ENCODE measurements around the gene CD84.

DNA sequence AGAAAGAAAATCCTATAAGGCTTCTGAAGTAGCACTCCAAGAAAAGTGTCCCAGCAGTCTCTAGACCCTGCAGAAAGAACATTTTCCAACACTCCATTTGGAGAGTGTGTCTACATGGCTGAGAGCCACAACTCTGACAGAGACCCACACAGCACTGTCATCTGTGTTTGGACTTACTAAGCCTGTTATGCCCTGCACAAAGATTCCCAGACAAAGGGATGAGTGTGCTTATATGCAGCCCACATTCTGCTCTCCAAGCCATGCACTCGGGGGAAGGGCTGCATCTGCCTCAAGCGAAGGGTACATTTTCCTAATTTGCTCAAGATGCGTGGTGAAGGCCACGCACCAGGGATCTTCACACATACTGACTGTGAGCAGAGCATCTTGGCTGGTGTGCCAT is 31.9 kb downstream of the CD84 start:
- TF ChIP-seq CTCF (IDR thresholded peaks at IDR 0.05; ENCODE audit: insufficient read depth, low read length, poor library complexity, severe bottlenecking) (no peak), EZH2phosphoT487 (conservative IDR thresholded peaks at IDR 0.05; ENCODE audit: low read length) (no peak)
